ENCODE data around the gene SMC3. TPM values are rescaled to one million over a fixed set of nuclear protein-coding genes. Genes with fewer than 3 reads are reported as not detected.
A peak's percentile ranks its signal among the peaks of the same experiment; 100 is the strongest.

Gene SMC3
- total RNA-seq, 6 experiments from 2014 or later = 26.0 to 40.5 (median 38.0) TPM

- H3K9me3 Mint-ChIP-seq = no peaks in the 10 kb centered on the region
- H3K27me3 Mint-ChIP-seq (ENCODE audit: insufficient read depth) = peaks cover 7% of the 10 kb centered on the region
- TF ChIP-seq CTCF (IDR thresholded peaks at IDR 0.05) = no peak
- H3K27ac Mint-ChIP-seq = no peak overlapping the region
- H3K4me1 Mint-ChIP-seq (ENCODE audit: low read depth) = peaks cover 15% of the 10 kb centered on the region
- H3K4me3 Mint-ChIP-seq = no peak overlapping the region
- no peaks in the 10 kb centered on the region for H3K36me3 Mint-ChIP-seq (ENCODE audit: low read depth)
- no peak for DNase-seq
Observed at GRCh38 chr10:110612629-110613028, 45.1 kb downstream of the SMC3 start.

- H3K9me3 Mint-ChIP-seq = no peaks in the 10 kb centered on the region
- peaks cover 7% of the 10 kb centered on the region for H3K27me3 Mint-ChIP-seq (ENCODE audit: insufficient read depth)
- H3K27ac Mint-ChIP-seq = no peak overlapping the region
- no peak overlapping the region for H3K4me3 Mint-ChIP-seq
- peak; percentile 29; the same call in 1 of the 2 replicates for TF ChIP-seq CTCF (IDR thresholded peaks at IDR 0.05)
- H3K4me1 Mint-ChIP-seq (ENCODE audit: low read depth) = peaks cover 15% of the 10 kb centered on the region
- H3K36me3 Mint-ChIP-seq (ENCODE audit: low read depth) = no peaks in the 10 kb centered on the region
- DNase-seq = no peak
Observed at GRCh38 chr10:110613341-110613995, 46.0 kb downstream of the SMC3 start.

- Mint-ChIP-seq H3K4me3 (no peak overlapping the region), H3K27me3 (ENCODE audit: insufficient read depth) (peaks cover 10% of the 10 kb centered on the region), H3K27ac (no peak overlapping the region), H3K36me3 (ENCODE audit: low read depth) (no peaks in the 10 kb centered on the region), H3K4me1 (ENCODE audit: low read depth) (peaks cover 15% of the 10 kb centered on the region), H3K9me3 (no peaks in the 10 kb centered on the region)
- no peak for DNase-seq
- TF ChIP-seq CTCF (IDR thresholded peaks at IDR 0.05) = no peak
Observed at GRCh38 chr10:110613996-110614495, 46.6 kb downstream of the SMC3 start.

- H3K27me3 Mint-ChIP-seq (ENCODE audit: insufficient read depth) = peaks cover 10% of the 10 kb centered on the region
- peak; percentile 43 for DNase-seq
Observed at GRCh38 chr10:110615057-110615747, 47.7 kb downstream of the SMC3 start.

GRCh38 chr10:110616493-110617033 lies 49.1 kb downstream of the SMC3 start:
- TF ChIP-seq CTCF (IDR thresholded peaks at IDR 0.05) = no peak
- DNase-seq = no peak
- H3K4me1 Mint-ChIP-seq (ENCODE audit: low read depth) = peaks cover 15% of the 10 kb centered on the region

More at GRCh38 chr10:110615057-110615747, 47.7 kb downstream of the SMC3 start:
- no peak overlapping the region for H3K4me3 Mint-ChIP-seq
- no peaks in the 10 kb centered on the region for H3K36me3 Mint-ChIP-seq (ENCODE audit: low read depth)
- TF ChIP-seq CTCF (IDR thresholded peaks at IDR 0.05) = no peak
- peaks cover 15% of the 10 kb centered on the region for H3K4me1 Mint-ChIP-seq (ENCODE audit: low read depth)
- no peak overlapping the region; the same call in 1 of the 2 replicates for H3K27ac Mint-ChIP-seq
- H3K9me3 Mint-ChIP-seq = no peaks in the 10 kb centered on the region

More at GRCh38 chr10:110616493-110617033, 49.1 kb downstream of the SMC3 start:
- no peak overlapping the region for H3K4me3 Mint-ChIP-seq
- H3K9me3 Mint-ChIP-seq = no peaks in the 10 kb centered on the region
- H3K36me3 Mint-ChIP-seq (ENCODE audit: low read depth) = no peaks in the 10 kb centered on the region
- no peak overlapping the region for H3K27ac Mint-ChIP-seq
- H3K27me3 Mint-ChIP-seq (ENCODE audit: insufficient read depth) = peaks cover 10% of the 10 kb centered on the region
